Measurements from ENCODE around the gene RARB. TPM values are rescaled to one million over a fixed set of nuclear protein-coding genes. Genes with fewer than 3 reads are reported as not detected.

Gene RARB
- total and polyA plus RNA-seq, 8 donors, result 1.7 to 28.0 (median 9.0) TPM

DNA sequence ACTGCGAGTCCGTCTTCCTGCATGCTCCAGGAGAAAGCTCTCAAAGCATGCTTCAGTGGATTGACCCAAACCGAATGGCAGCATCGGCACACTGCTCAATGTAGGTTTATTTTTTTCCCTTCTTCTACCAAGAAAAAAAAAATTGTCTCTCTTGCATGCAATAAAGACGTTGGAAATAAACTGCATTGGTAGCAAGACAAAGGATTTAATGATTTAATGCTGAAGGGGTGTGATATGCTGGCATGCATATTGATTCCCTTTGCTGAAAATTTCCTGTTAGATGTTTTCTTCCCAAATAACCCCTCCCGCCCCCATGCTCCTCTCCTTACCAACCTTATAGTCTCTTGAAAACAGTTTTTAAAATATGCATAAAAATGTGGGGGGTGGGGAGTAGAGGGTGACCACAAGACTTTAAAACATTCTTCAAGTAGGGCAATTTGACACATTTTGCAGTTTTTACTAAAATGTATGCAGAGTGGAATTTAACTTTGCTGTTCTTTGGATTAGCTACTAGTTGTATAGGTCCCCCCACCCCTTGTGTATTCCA is 799 bp downstream of the RARB start:
- TF ChIP-seq POLR2A (IDR thresholded peaks at IDR 0.05), result no peak
- TF ChIP-seq, protein P1, sequence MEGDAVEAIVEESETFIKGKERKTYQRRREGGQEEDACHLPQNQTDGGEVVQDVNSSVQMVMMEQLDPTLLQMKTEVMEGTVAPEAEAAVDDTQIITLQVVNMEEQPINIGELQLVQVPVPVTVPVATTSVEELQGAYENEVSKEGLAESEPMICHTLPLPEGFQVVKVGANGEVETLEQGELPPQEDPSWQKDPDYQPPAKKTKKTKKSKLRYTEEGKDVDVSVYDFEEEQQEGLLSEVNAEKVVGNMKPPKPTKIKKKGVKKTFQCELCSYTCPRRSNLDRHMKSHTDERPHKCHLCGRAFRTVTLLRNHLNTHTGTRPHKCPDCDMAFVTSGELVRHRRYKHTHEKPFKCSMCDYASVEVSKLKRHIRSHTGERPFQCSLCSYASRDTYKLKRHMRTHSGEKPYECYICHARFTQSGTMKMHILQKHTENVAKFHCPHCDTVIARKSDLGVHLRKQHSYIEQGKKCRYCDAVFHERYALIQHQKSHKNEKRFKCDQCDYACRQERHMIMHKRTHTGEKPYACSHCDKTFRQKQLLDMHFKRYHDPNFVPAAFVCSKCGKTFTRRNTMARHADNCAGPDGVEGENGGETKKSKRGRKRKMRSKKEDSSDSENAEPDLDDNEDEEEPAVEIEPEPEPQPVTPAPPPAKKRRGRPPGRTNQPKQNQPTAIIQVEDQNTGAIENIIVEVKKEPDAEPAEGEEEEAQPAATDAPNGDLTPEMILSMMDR (IDR thresholded peaks at IDR 0.05), result no peak
- no peak for TF ChIP-seq EP300 (IDR thresholded peaks at IDR 0.05)
- Histone ChIP-seq H3K36me3 (no peaks in the 10 kb centered on the region), H3K4me3 (peak overlapping the region; percentile 49 to 58 (median 56)), H3K27me3 (no peaks in the 10 kb centered on the region), H3K27ac (peak overlapping the region; percentile 87 to 92 (median 88)), H3K9me3 (no peaks in the 10 kb centered on the region), H3K4me1 (peaks cover 6 to 64% (median 47%) of the 10 kb centered on the region in 4 donors)
- intact Hi-C loops (cut with DNase I; ENCODE audit: low total_unique reads), result no loop called here
- DNase-seq, result peak in 1 of 2 donors; percentile 26
- 4 to 6% (median 6%) methylated on average over 6 of the region's 6 CpGs for WGBS, 5 donors

DNA sequence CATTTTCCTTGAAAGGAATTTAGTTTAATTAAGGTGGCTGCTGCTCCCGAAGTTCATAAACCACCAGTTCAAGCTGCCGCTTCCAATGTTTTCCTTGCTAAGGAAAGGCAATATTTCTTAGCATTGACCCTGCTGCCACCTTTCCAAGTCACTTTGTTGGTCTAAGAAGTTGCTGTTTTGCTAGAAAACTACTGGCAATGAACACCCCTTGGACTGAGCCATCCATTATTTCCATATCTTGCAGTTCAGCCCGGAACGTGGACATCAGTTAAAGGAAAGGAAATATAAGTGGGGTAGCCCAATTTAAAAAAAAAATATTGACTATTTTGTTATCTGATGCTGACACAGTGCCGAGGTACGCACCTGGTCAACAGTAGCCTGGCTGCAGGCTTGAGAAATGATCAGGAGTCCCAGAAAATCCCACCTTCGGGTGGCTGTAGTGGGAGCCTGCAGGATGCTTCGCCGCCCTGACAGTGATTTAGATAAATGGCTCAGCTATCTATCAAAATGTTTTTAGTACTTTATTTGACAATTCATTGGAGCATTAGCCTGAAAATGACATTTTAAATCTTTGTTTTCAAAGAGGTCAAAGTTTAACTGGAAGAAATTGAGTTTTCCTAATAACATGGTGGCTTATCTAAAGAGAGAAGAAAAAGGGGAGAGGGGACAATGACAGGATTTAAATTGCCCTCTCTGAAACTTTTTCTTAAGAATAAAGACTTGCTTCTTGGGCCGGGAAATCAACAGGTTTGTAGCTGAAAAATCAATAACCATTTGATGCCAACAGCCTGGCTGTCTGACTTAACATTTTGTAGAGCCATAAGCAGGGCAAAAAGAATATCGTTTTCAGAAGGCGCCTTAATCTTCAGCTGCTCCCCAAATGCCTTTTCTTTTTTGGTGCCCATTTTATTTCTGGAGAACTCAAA is 1.6 kb downstream of the RARB start:
- intact Hi-C loops (cut with DNase I; ENCODE audit: low total_unique reads), result no loop called here
- TF ChIP-seq POLR2A (IDR thresholded peaks at IDR 0.05) (no peak), POLR2AphosphoS5 (IDR thresholded peaks at IDR 0.05) (no peak), EP300 (IDR thresholded peaks at IDR 0.05) (no peak)
- TF ChIP-seq, protein P1 (IDR thresholded peaks at IDR 0.05), result no peak
- Histone ChIP-seq H3K36me3 (no peaks in the 10 kb centered on the region), H3K4me1 (peaks cover 6 to 59% (median 44%) of the 10 kb centered on the region in 4 donors), H3K4me3 (peak overlapping the region; percentile 49 to 58 (median 56)), H3K27ac (peak overlapping the region; percentile 85 to 92 (median 88)), H3K27me3 (no peaks in the 10 kb centered on the region), H3K9me3 (no peaks in the 10 kb centered on the region)
- peak; percentile 31 to 44 for DNase-seq
- 17 to 30% (median 18%) methylated on average over 12 of the region's 12 CpGs for WGBS, 5 donors

DNA sequence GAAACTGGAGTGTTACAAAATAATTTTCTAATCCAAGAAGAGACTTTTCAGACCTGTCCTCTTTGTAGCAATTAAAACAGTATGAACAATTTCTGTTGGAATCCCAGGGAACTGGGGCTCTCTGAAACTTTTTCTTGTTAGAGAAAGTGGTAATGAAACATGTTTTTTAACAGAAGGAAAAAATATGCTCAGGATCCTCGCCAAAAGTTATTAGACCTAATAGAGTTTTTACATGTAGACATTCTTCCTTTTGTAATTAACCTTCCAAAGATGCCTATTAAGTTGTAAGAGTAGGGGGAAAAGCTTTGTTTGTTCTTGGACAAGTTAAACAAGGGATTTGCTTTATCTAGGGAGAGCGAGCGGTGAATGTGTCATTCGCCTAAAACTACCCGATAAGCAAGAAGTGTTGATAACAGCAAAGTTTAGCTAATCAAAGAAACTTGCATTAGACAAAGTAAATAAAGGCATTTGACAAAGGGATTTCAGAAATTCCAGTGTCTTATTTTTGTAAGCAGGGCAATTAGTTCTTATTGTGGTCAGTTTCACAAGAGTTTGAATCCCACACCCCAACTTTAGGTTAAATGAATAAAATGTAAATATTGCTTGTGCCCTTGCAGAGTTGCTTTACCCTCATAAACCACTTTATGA is 2.3 kb downstream of the RARB start:
- H3K4me3 ChIP-seq, result peak overlapping the region; percentile 49 to 58 (median 56)
- H3K27ac ChIP-seq, result peak overlapping the region in 4 of 5 donors; percentile 87 to 92 (median 88)
- DNase-seq, result peak in 1 of 2 donors; percentile 64
- no peaks in the 10 kb centered on the region for H3K27me3 ChIP-seq
- no peaks in the 10 kb centered on the region for H3K9me3 ChIP-seq
- intact Hi-C loops (cut with DNase I; ENCODE audit: low total_unique reads), result no loop called here
- 12 to 31% (median 18%) methylated on average over 5 of the region's 5 CpGs for WGBS, 5 donors
- peaks cover 6 to 58% (median 43%) of the 10 kb centered on the region in 4 donors for H3K4me1 ChIP-seq
- no peaks in the 10 kb centered on the region for H3K36me3 ChIP-seq
- no peak for TF ChIP-seq EP300 (IDR thresholded peaks at IDR 0.05)
- TF ChIP-seq, protein P1 (IDR thresholded peaks at IDR 0.05), result no peak
- TF ChIP-seq POLR2A (IDR thresholded peaks at IDR 0.05), result no peak
- peak in 2 of 3 donors; percentile 26 to 32 for TF ChIP-seq POLR2AphosphoS5 (IDR thresholded peaks at IDR 0.05)

Data from stomach (tissue), 9 donors.